NOMO-1 treated with dmso at 0.1 percent for 144 hours (cell line): Measurements from ENCODE around the gene VTCN1.
"Not testable (repeated sequence)": the region's sequence is repeated elsewhere in the genome, so short reads cannot be mapped to it uniquely, and the experiment has no call there.

Experiments used
- DNase-seq: peaks from one replicate; lab custom pipeline; 2025; ENCODE audit not compliant: unreplicated experiment; lab: John Stamatoyannopoulos, UW

The VTCN1 gene

DNA sequence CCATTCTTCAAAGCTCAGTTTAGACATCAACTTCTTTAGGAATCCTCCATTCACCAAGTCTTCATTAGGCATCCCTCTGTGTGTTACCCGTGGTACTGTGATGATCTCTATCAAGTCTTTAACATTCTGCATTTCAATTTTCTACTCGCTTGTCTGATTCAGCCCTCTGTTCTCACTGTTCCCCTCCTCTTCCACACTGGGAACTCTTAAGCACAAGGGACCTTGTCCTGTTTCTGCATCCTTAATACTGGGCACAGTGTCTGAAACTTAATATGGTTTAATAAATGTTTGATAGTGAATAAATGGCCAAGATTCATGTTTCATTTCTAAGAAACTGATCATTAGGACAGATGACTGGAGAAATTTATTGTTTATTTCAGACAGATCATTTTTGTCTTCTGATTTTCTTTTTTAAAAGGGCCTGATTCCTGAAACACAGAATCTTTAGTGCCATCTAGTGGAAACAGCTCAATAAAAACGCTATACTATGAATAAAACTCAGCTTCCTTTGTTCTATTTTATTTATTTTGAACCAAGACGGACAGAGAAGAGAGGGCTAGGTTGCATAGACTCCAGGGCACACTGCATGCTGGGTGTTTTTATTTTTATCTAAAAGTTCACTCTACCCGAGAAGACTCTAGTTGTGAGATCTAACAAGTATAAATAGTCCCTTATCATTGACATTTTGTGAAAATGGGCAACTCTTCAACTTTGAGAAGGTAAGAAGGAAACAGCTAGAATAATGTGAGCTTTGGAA is 82.2 kb downstream of the VTCN1 start:
- no peak for DNase-seq

DNA sequence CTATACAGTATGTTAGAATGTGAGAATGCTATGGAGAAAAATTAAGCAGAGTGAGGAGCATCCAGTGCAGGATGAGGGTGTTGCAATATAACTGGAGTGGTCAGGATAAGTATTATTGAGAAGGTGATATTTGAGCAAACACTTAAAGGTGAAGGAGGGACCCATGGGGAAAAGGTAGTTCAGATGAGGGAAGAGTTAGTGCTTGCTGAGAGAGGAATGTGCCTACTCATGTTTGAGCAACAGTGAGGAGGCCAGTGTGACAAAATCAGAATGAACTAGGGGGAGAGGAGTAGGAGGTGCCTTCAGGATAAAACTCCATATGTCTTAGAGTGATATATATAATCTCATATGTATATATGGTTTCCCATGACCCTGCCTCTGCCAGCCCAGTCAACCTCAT is 82.9 kb downstream of the VTCN1 start:
- no peak for DNase-seq

GRCh38 chr1:117124661-117125060 is 86.1 kb downstream of the VTCN1 start:
- DNase-seq, result no peak

DNA sequence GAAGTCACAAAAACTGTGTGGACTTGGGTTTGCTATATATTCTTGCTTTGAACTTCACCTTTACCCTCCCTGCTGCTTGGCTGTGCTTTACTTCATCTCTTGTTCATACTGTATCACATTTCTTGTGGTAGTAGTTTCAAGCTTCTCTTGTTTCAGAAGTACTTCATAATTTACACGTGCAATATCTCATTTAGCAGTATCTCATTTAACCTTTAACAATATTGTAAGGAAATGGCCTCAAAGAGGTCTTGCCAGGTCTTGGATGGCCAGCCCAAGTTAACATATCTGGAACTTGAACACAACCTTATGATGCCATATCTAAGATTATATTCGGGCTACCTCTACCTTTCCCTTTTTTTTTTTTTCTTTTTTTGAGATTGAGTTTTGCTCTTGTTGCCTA is 87.5 kb downstream of the VTCN1 start:
- no peak for DNase-seq

DNA sequence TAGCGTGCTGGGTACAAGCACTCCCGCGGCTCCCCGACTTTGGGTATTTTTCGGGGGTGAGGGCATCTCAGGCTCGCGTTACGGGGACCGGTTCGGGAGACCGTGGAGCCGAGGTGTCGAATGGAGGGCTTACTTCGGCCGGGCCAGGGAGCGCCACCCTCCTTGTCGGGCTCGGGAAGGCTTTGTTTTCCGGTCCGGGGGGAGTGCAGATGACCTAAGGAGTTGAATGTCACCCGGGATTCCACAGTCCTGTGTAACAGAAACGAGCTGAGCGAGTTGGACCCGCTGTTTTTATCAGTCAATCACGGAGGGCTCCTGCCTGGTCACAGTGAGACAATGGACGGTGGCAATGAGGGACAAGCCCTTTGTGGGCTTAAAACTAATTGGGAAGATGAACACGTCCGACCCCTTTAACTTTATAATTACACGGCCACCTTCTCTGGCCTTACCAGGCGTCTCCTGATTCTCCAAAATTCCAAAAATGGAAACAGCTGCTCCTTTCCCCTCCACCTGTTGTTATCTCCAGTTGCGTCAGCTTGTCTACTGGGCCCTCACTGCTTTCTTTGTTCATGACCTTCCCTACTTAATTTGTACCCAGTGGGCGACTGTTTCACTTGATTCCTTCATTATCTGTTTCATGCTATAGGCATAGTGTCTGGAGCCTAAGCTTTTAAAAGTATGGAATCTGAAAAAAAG is 88.2 kb downstream of the VTCN1 start:
- no peak for DNase-seq

DNA sequence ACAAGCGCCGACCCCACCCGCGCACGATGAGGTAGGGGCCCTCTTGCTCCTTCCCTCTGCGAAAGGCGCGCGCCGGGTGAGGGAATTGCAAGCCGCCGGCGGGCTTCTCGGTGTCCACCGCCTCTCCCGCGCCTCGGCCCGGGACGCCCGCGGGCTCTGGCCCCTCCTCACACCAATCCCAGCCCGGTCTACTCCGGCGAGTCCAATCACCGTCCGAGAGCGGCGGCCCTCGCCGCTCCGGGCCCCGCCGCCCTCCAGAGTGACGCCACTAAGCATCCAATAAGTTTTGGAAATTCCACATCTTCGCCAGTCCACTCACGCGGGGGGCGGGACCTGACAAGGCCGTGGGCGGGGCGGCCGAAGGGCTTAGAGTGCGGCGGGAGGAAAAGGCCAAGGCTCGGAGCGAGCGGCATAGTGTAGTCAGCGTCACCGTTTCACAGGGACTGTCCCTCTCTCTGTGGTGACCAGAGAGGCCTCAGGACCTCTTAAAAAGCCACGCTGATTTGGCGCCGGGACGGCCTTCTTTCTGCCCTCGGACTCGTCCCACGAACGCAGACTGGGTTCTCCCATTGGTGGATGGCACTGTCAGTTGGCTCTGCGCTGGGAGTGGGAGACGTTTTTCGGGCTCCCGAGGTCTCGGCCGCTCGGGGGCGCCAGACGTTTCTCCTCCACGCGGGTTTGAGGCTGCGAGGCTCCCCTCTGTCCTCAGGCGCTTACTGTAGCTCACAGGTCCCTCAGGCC is 89.0 kb downstream of the VTCN1 start, which contains the start of gene TRIM45:
TRIM45 (minus strand) TSS at position 161 of the 741 bp plus-strand sequence. CDS start 548 bp downstream, outside the sequence.
- DNase-seq, result peak; percentile 94

DNA sequence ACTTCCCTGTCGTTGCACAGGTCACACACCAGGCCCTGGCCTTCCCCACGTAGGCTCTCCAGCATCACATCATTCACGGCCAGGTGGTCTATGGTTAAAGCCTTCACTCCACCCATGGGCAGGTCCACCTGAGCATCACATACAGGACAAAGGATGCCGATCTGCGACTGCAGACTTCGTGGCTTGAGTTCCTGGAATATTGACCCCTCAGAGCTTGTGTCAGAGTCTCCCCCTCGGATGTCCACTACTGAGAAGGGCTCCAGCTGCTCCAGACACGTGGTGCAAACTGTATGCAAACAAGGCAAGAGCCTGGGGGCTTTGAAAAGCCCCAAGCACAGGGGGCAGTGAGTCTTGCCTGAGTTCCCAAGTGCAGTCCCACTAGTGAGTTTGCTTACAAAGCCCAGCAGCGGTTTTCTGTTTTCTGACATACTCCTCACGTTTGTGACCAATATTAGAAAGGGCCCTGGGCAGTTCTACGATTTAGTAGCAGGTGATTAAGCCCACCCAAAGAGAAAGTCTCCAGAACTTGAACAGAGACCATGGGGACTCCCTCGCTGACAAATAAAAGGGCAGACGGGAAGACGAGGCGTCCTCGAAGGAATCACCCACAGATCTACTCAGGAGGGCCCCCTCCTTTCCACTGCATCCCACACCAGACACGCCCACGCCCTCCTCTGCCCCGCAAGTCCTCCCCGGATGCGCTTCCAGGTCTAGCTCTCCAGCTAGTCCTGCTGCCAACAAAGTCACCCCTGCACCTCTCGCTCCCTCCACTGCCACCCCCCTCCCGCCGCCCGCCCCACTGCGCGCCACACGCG is 89.7 kb downstream of the VTCN1 start:
- DNase-seq, result no peak

- not testable (repeated sequence) for DNase-seq
These were observed 91.6 kb downstream of the VTCN1 start for GRCh38 chr1:117119144-117119543.

- DNase-seq, result no peak
These were observed 92.6 kb downstream of the VTCN1 start for GRCh38 chr1:117118137-117118536.

- no peak for DNase-seq
These were observed 93.0 kb downstream of the VTCN1 start for GRCh38 chr1:117117697-117118096.

DNA sequence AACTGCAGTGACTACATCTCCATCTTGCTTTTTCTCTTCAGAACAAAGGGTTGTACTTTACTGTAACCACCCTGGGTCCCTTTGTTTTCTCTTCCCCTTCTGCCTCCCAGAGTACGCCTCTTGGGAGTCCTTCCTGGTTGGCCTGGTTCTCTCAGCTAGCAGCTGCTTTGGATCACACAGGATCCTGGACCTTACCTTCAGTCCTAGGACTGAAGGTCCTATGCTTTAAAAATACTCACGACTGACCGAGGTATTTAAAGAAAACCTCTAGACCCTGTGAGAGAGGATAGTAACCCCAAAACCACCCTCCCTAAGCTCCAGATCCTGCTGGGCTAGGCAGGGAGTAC is 94.0 kb downstream of the VTCN1 start:
- no peak for DNase-seq

DNA sequence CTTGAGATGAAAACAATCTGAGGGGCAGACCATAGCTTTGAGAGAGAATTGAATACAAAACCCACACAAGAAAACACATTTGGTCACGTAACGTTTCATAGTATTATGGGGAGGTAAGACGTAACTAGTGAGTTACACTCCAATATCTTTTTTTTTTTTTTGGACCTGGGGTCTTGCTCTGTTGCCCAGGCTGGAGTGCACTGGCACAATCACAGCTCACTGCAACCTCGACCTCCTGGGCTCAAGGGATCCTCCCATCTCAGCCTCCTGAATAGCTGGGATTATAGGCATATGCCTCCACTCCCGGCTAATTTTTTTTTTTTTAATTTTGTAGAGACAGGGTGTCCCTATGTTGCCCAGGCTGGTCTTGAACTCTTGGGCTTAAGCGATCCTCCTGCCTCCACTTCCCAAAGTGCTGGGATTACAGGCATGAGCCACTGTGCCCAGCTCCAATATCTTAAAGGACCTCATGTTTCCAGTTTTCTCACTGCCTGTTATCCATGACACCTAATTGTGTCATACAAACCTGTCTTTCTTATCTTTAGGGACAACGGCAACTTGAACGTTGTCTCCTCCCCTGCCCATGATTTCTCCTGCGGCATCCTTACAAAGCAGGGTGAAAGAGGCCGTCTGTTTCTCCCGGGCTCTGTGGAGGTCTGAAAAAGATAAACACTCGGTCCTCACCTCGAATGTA is 94.5 kb downstream of the VTCN1 start:
- DNase-seq, result no peak

DNA sequence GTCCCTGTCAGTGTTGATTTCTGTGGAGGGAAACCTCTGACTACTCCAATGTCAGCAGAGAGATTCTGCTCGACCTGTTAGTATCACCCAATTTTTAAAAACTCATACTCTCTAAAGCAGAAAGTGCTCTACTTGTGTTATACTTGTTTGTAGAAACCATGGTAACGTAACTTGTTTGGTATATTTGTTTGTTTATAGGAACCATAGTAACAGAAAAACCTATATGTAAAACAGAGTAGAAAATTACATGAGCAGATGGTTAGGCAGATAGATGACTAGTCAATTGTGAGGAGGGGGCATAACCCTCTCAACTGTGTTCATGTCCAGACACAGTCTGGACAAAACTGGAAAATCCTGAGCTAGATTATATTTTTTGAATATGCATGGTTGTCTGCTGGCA is 95.8 kb downstream of the VTCN1 start:
- DNase-seq, result no peak

- no peak for DNase-seq
These were observed 97.5 kb downstream of the VTCN1 start for GRCh38 chr1:117113199-117113598.

- DNase-seq, result no peak
These were observed 98.5 kb downstream of the VTCN1 start for GRCh38 chr1:117112047-117112717.

GRCh38 chr1:117110774-117111173 is 100.0 kb downstream of the VTCN1 start:
- no peak for DNase-seq

DNA sequence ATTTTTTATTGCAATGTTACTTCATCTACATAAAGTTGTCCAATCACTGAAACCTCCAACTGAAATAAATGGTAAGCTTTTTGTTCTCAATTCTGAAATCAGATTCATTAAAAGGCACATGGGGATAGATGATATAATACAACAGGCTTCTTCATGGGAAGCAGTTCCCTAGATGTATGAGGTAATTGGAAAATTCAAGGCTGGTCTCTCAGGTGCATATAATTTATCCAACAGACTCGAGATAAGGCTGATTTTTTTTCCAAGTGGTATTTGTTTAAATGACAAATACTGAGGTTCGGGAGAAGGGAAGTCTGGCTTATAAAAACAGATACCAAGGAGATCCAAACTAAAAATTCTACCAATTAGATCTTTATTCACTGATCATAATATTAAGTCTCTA is 103.4 kb downstream of the VTCN1 start:
- no peak for DNase-seq

- DNase-seq, result no peak
These were observed 104.2 kb downstream of the VTCN1 start for GRCh38 chr1:117106478-117106877.

DNA sequence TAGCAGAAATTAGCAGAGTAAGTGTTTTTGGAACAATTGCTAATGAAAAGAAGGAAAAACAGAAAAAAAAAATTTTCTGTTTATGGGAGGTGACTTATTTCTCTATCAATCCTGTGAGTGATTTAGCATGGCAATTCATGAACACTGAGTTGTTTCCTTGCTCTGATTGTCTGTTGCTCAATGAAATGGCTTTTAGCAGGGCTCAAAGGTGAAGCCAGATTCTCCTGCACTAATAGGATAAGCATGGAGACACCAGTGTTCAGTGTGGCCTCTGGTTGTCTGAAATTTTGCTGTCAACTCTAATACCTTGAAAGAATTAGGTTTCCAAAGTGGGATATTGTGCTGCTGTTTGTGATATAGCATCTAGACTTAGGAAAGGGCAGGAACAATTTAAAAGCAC is 105.0 kb downstream of the VTCN1 start:
- DNase-seq, result no peak

- DNase-seq, result no peak
These were observed 105.7 kb downstream of the VTCN1 start for GRCh38 chr1:117104986-117105385.
